CD4-positive, alpha-beta T cell treated with Interleukin-4 for 4 hours (primary cell): ENCODE results near the gene ADAMTSL4.

Experiments used
- DNase-seq: peaks from one replicate; pipeline ENCODE4 v3.0.0-alpha.2; 2020

Gene ADAMTSL4

DNA sequence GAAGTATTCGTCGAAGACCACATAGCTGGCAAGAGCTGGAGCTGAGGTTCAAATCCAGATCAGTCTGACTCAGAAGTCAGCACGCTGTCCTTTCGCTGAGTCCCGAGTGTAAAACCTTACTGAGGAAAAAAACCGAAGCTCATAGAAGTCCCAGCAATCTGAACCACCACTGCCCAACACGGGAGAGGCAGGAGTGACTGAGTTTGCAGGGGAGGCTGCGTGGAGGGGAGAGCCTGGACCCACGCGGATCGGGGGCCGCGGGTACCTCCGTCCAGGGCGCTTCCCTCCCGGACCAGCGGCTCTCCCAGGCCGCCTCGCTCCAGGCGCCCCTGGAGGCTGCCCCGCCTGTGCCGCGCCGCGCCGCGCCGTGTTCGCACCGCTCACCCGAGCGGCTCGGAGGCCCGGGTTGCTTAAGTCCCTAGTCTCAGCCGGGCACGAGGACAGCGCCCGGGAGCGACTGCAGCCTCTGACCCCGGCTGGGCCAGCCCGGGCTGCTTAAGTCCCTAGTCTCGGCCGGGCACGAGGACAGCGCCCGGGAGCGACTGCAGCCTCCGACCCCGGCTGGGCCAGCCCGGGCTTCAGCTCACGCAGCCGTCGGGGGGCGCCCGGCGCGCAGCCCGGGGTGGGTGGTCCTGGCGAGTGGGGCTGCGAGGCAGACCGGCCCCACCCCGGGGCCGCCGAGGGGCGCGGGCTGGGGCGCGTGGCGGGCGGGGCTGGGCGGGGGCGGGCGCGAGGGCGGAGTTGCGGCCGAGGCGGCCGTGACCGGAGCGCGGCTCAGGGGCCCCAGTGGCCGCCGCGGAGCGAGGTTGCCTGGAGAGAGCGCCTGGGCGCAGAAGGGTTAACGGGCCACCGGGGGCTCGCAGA is at the start of gene ADAMTSL4:
Gene ADAMTSL4, plus strand, starts transcription at position 777 of the 864 bp plus-strand sequence. CDS start 2,881 bp downstream, outside the sequence.
- no peak for DNase-seq

DNA sequence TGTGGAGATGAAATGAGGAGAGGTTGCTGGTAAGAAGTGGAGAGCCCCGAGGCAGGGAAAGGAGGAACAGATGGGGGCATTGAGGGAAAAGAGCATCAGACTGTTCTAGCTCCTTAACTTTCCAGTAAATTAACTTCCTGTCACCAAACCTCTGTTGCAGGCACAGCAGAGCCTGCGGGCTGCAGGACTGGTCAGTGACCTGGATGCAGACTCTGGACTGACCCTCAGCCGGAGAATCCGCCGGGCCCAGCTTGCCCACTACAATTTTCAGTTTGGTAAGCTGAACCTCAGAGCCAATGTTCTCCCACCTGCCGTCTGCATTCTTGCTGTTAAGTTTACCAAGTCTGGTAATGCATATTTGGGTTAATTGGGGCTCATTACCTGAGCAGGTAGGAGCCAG is 43.8 kb upstream of the ADAMTSL4 start:
- DNase-seq: no peak

DNA sequence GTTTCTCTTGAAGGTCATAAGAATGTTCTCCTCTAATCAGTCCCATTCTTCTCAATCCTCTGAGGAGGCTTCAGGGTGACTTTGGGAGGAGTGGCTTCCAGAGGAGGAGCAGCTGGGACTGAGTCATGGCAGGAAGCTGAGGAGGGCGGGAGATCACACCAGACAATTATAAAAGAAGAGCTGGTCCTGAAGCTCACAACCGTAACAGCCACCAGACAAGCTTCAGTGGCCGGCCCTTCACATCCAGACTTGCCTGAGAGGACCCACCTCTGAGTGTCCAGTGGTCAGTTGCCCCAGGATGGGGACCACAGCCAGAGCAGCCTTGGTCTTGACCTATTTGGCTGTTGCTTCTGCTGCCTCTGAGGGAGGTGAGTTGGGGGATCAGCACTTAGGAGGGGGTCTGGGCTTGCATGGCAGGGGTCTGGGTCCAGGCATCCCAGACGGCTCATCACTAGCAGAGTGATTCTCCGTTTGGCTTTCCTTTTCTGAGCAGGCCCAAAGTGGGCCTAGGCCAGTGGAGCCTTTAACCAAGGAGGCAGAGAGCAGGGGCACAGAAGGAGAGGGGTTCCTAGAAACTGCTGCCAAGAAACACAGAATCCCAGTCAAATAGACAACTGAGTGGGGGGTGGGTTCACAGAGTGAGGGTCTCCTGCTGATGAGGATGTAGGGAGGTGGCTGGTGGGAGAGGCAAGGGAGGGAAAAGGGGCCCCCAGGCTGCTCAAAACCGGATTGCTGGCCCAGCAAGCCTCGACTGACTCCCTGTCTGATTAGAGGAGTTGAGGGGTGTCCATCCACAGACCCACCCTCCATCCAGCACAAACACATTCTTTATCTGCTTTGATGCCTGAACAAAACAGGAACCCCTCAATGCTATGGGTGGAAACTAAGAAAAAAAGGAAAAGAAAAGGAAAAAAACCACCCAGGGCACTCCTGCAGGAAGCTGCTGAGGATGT is 41.0 kb upstream of the ADAMTSL4 start, which contains the start of gene ECM1:
Gene ECM1, plus strand, starts transcription at position 198 of the 953 bp plus-strand sequence. Its CDS starts 101 bp downstream, at position 299.
- DNase-seq: no peak

DNA sequence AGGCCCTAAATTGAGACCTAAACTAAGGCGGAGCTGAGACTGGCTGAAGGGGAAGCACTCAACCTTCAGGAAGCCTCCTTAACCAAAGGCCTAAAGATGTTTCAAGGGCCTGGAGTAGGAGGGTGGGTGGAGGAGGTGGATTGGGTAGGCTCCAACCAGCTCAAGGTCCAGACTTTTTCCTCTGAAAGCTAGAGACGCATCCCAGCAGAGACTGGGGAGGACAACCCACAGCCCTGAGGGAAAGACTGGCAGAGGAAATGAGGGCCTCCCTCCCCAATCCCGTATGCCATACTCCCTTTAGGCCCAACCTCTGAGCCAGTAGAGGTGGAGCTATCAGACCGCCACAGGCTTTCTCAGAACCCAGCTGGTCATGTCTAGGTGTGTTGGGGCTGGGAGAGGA is 40.2 kb upstream of the ADAMTSL4 start:
- DNase-seq: no peak

DNA sequence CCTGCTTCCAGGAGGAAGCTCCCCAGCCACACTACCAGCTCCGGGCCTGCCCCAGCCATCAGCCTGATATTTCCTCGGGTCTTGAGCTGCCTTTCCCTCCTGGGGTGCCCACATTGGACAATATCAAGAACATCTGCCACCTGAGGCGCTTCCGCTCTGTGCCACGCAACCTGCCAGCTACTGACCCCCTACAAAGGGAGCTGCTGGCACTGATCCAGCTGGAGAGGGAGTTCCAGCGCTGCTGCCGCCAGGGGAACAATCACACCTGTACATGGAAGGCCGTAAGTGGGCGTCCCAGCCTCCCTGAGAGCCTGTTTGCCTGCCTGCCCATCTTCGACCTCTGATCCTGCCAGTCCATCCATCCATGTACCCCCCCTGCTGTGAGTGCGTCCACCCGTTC is 37.7 kb upstream of the ADAMTSL4 start:
- DNase-seq: no peak

DNA sequence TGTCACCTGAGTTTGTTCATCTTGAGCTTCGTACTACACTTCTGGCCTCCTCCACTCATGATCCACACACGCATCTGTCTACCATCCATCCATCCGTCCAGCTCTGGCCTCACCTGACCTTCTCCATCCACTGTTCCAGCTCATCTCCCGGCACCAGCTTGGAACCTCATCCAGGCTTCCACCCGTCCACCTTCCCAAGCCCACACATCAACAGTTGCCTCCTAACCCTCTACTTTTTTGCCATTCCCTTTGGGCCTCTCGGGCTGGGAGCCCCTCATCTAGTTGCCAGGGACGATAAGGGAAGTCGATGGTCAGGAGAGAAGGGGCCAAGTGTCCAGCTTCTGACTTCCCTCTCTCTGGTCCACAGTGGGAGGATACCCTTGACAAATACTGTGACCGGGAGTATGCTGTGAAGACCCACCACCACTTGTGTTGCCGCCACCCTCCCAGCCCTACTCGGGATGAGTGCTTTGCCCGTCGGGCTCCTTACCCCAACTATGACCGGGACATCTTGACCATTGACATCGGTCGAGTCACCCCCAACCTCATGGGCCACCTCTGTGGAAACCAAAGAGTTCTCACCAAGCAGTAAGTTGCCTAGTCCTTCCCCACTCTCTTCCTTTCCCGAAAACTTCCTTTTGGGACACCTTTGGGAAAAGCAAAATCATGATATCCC is 37.1 kb upstream of the ADAMTSL4 start:
- DNase-seq: no peak

DNA sequence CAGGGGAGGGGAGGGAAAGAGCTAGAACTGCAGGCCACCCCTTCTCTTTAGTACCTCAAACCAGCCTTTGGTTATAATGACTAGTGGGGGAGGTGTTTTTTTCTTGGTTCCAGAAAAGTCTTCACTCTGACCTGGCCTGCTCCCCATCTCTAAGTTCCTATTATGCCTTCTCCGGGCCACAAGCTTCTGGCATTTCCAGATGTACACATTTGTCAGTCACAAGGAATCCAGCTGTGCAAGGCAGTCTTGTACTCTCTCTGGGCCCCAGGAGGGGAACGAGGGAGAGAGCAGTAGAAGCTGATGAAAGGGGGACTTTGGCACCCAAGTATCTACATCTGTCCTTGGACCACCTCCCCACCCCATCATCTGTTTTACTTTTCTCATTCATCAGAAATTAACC is 36.4 kb upstream of the ADAMTSL4 start:
- DNase-seq: no peak

DNA sequence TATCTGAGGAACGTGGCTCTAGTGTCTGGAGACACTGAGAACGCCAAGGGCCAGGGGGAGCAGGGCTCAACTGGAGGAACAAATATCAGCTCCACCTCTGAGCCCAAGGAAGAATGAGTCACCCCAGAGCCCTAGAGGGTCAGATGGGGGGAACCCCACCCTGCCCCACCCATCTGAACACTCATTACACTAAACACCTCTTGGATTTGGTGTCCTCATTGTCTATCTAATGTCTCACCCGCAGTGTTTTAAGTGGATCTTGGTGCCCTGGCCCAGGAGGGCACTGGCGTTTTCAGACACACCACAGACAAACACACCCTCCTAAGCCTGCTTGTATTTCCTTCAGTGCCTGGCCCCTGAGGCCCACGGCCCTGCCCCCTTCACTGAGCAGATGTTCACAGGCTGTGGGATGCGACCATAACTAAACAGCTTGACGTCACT is 35.8 kb upstream of the ADAMTSL4 start:
- DNase-seq: no peak

DNA sequence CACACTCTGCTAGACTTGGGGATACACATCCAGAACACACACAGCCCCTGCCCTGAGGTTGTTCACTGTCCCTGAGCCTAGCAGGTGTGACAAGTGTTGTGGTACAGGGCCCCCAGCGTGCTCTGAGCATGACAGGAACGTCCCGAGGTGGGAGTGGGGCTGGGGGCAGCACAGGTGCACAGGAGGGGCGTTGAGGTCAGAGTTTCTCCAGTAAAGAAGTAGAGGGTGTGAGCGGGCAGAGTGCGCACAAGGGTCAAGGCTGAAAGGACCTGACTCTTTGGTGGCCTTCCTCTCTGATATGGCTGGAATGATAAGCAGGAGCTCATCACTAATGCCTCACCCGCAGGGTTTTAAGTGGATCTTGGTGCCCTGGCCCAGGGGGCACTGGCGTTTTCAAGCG is 34.9 kb upstream of the ADAMTSL4 start:
- DNase-seq: no peak

DNA sequence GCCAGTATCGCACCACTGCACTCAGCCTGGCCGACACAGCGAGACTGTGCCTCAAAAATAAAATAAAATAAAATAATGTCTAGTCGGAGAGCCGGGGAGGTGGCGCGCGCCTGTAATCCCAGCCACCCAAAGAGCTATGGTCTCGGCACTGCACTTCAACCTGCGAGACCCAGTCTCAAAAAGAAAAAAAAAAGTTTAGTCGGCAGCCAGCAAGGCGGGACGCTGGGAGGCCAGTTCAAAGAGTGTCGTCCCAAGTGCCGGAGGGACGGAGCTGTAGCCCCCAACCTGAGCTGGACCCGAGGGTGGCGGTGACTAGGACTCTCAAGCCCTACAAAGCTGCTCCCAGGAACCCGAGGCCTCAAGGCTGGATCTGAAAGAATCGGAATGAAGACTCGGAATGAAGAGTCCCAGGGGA is 34.3 kb upstream of the ADAMTSL4 start:
- no peak for DNase-seq

DNA sequence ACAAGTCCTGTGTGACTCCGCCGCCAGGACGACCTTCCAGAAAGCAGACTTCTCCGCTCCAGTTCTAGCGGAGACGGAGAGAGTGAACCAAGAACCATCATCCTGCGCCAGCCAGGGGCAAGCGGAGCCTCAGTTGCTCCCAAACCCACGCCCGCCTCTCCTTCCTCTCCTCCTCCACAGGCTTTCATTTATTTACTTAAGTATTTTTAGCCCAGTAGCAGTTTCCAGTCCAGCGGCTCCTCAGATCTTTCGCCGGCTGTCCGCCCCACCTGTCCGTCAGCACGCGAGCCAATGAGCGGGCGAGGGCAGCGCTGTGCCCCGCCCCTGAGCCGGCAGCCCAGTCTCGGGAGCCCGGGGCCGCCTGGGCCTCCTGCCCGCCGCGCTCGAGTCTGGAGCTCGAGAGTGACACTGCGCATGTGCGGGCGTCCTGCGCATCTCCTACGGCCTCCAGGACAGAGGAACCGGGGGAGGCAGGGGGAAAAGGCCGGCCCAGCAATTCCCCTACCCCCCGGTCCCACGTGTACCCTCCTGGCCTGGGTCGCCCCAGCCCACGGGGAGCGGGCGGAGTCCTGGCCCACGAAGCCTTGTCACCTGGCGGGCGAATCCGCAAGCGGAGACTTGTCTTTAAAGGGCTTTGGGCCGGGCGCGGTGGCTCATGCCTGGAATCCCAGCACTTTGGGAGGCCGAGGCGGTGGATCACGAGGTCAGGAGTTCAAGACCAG is 33.7 kb upstream of the ADAMTSL4 start, which contains the start of gene FALEC:
Gene FALEC, plus strand, starts transcription at position 425 of the 722 bp plus-strand sequence.
- peak; percentile 89 for DNase-seq

DNA sequence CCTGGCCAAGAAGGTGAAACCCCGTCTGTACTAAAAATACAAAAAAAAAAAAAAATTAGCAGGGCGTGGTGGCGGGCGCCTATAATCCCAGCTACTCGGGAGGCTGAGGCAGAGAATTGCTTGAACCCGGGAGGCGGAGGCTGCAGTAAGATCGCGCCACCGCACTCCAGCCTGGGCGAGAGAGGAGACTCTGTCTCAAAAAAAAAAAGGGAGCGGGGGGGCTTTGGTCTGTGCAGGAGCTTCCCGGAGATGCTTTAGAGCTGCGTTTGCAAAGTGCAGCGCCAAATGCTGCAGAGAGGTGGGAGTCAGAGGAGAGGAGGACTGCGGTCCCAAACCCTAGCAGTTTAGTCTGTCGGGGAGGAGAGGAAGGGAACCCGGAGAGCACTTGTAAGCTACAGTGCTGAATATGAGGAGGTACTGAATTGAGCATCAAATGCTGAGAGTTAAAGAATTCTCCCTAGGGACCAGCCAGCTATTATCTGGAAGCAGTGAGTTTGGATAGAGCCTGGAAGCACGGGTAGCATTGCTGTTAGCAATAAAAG is 33.1 kb upstream of the ADAMTSL4 start:
- no peak for DNase-seq

DNA sequence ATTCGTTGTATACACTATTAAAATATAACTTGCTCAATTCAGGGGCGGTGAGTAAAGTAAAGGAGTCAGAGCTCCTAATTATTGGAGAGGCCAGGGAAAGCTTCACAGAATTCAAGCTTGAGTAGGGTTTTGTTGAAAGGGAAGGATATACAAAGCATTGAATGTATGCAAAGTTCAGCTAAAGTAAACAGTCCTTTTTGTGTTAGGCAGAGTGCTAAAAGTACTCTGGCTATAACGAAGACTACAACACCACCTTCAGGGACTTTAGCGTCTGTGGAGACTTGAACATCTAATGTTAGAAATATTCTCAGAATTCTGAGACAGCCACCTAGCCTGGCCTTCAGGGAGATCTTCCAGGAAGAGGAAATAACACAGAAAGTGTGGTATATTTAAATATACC is 32.6 kb upstream of the ADAMTSL4 start:
- DNase-seq: no peak

DNA sequence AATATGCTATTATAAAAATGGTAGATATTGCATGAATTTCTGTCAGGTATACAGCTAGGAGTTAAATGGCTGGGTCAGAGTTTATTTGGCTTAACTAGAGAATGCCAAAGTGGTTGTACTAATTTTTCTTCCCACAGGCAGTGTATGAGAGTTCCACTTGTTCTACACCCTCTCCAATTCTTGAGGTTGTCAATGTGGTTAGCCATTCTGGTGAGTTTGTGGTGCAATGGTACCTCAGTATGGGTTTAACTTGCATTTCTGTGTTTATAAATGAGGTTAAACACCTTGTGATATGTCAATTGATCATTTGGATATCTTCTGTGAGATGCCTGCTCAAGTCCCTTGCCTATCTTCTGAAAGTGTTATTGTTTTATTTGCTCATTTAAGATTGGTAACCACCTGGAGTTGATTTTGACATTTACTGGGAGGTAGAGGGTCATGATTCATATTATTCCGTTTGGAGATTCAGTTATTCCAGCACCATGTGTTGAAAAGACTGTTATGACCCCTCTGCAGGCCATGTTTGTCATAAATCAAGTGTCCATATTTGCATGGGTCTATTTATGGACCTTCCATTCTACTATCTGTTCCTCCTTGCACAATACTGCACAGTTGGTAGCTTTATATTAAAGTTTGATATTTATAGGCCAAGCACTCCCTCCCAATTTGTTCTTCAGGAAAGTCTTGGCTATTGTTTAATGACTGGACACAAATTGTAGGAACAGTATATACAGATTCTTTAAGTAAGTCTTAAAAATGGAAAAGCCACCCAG is 27.8 kb upstream of the ADAMTSL4 start:
- no peak for DNase-seq

DNA sequence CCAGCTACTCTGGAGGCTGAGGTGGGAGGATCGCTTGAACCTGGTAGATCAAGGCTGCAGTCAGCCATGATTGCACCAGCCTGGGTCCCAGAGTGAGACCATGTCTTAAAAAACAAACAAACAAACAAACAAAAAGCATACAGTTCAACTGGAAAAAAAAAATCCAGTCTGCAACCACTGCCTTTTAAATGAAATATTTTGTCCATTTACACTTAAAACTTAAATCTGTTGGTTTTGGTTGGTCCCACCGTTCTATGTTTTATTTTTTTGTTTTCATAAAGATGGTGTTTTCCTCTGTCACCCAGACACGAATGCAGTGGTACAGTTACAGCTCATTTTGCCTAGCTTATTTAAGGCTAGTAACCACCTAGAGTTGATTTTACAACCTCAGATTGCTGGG is 23.9 kb upstream of the ADAMTSL4 start:
- no peak for DNase-seq

DNA sequence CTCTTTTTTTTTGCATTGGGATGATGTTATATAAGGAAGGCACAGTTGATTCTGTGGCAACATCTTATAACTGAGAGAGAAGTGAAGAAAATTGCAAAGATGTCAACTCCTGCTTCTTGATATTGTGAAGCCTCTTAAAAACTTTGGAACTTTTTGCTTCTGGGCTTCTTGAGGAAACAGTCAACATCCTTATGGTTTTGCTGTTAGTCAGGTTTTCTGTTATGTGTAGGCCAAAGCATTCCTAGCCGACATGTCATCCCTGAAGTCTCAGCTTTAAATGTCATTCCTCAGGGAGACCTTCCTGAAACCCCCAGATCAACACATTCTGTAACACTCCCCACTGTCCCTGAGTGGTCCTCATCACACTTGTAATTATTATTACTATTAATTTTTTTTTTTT is 21.0 kb upstream of the ADAMTSL4 start:
- no peak for DNase-seq

DNA sequence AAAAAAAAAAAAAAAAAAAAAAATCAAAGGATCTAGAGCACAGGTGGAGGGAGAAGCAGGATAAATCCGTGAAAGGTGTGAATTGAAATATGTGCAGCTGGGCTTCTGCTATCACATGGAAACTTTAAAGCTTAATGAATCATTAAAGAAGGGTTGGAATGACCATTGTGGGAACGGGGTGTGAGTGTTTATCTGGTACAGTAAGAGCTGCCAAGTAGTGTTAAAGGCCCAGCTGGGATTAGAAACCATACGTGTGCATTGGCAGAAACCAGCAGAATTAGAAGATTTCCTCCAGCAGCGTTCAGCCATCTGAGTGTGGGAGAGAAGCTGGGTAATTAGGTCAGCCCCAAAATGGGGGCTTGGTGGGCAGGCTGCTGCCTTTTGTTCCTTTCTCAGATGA is 20.2 kb upstream of the ADAMTSL4 start:
- no peak for DNase-seq

DNA sequence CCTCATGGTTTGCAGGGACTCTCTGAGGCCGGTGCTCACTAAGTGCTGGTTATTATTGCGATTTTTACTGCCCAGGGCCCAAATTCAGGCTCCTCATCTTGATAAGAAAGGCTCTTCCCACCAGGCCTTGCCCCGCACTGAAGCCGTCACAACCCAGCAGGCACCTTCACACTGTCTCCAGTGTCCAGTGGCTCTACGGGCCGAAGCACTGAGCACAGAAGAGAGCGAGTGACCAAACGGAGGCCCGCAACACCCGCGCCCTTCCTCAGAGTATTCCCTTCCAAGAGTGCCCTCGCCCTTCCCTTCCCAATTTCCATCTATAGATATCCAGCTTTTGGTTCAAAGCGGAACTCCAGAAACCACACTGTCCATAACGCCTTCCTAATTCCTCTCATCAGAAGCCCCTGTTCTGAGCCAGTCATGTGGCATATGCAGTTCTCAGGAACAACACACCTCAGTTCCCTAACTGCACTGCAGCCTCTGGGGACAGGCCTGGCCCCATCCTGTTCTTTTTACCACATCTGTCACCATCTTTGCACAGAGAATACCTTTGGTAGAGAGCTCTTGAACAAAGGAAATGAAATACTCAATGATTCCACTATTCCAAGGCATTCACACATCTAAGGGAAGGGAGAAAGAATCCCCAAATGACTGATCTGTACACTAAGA is 18.6 kb upstream of the ADAMTSL4 start:
- DNase-seq: no peak

DNA sequence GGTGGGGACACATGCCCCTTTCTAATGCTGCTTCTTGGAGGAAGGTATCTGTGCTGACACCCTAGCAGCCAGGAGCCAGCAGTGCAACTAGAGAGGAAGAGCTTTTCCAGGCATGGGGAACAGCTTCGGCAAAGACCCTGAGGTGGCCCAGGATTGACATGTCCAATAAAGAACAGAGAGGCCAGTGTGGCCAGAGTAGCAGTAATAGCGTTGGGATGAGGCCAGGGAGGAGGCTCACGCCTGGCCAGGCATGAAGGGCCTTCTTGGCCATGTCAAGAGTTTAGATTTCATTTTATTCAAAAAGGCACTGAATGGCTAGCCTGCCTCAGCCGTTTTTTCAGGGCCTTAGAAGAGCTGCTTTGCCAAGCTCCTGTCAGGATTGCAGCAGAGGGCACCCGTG is 16.3 kb upstream of the ADAMTSL4 start:
- no peak for DNase-seq

DNA sequence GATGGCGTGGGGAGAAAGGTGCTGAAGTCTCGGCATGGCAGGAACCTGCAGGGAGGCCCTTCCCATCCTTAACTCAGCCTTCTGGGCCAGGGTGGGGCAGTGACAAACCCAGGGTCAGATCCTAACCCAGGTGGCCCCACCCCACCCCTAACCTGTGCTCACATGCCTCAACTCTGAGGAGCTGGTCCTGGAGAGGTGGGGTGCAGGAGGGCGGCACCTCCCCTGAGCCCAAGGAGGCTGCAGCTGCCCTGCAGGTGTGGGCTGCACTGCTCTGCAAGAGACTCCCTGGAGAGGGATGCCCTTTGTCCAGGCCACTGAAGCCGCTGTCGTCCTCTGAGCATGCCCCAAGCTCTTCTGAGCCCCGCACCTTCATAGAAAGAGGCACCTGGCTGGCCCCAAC is 15.2 kb upstream of the ADAMTSL4 start:
- no peak for DNase-seq
